Testis (tissue), 2 donors: ENCODE results near the gene SRPK3.

Experiments
- CTCF ChIP-seq, 3 experiments: fragments of 450-650 bp in 2 of 3; fragments of 200-600 bp in 1 of 3; sonication (generic) in 1 of 3; IDR thresholded peaks; one replicate each; pipeline ENCODE4 v1.5.1; 2016 to 2019; ENCODE audit warnings: antibody characterized with exemption in 3 of 3, mild to moderate bottlenecking in 2 of 3, moderate library complexity in 1 of 3
- POLR2A ChIP-seq: fragments of 450-650 bp; IDR thresholded peaks from one replicate; pipeline ENCODE4 v1.6.1; 2017; ENCODE audit warnings: antibody characterized with exemption, mild to moderate bottlenecking, moderate library complexity

GRCh38 chrX:153828308-153828707 lies 47.5 kb downstream of the SRPK3 start:
- TF ChIP-seq CTCF (IDR thresholded peaks at IDR 0.05), result no peak
- no peak for TF ChIP-seq POLR2A
